HepG2 (cell line): ENCODE measurements around the gene APOM. TPM values are rescaled to one million over a fixed set of nuclear protein-coding genes. Genes with fewer than 3 reads are reported as not detected.

ENCODE experiments used
- AGO1 ChIP-seq: fragments of 200-400 bp; formaldehyde crosslinking; IDR thresholded peaks from 2 replicates; pipeline ENCODE4 v1.6.1; 2017; ENCODE audit warnings: mild to moderate bottlenecking, low read depth, low read length, moderate library complexity; ENCODE audit not compliant: poor library complexity, severe bottlenecking
- ARNTL ChIP-seq: sonication (generic); formaldehyde crosslinking; IDR thresholded peaks from 2 replicates; pipeline ENCODE4 v1.4.0; 2020; ENCODE audit warnings: mild to moderate bottlenecking, missing genetic modification reagents
- DBP ChIP-seq: sonication (generic); formaldehyde crosslinking; IDR thresholded peaks from 2 replicates; pipeline ENCODE4 v1.4.0; 2020; ENCODE audit warnings: missing genetic modification reagents; ENCODE audit errors: not compliant biosample characterization
- KDM2A ChIP-seq: sonication (generic); formaldehyde crosslinking; IDR thresholded peaks from 2 replicates; pipeline ENCODE4 v1.4.0; 2020; ENCODE audit warnings: low read depth, missing genetic modification reagents, borderline replicate concordance
- MAZ ChIP-seq, 2 experiments: sonication (generic) in 1 of 2; formaldehyde crosslinking in 1 of 2; IDR thresholded peaks; 2 replicates each; pipeline versions ENCODE4 v1.5.0 to v1.6.1; 2012 to 2020; ENCODE audit warnings: low read depth in 2 of 2, mild to moderate bottlenecking in 2 of 2, borderline replicate concordance in 1 of 2, improper control_type of control experiment in 1 of 2, low read length in 1 of 2, missing genetic modification reagents in 1 of 2, moderate library complexity in 1 of 2
- NCOR1 ChIP-seq: fragments of 200-600 bp; sonication (generic); IDR thresholded peaks from 2 replicates; pipeline ENCODE4 v1.7.0; 2017; ENCODE audit warnings: antibody characterized with exemption, low read length, borderline replicate concordance
- NFYC ChIP-seq: IDR thresholded peaks from 2 replicates; pipeline ENCODE4 v1.6.1; 2016; ENCODE audit warnings: missing genetic modification reagents, missing compliant biosample characterization
- PRMT3 ChIP-seq: sonication (generic); formaldehyde crosslinking; IDR thresholded peaks from 2 replicates; pipeline ENCODE4 v1.8.1; 2022; ENCODE audit warnings: low read depth, mild to moderate bottlenecking, moderate library complexity, missing genetic modification reagents, borderline replicate concordance
- THAP11 ChIP-seq: IDR thresholded peaks from 2 replicates; pipeline ENCODE4 v1.6.1; 2016; ENCODE audit warnings: missing biosample characterization, missing genetic modification reagents
- ZFP41 ChIP-seq: sonication (generic); formaldehyde crosslinking; IDR thresholded peaks from 2 replicates; pipeline ENCODE4 v1.4.0; 2020; ENCODE audit warnings: mild to moderate bottlenecking, missing genetic modification reagents, borderline replicate concordance
- ZFP91 ChIP-seq: sonication (generic); formaldehyde crosslinking; IDR thresholded peaks from 2 replicates; pipeline ENCODE4 v1.9.0; 2022; ENCODE audit warnings: missing genetic modification reagents, mild to moderate bottlenecking, borderline replicate concordance
- ZNF337 ChIP-seq: sonication (generic); formaldehyde crosslinking; IDR thresholded peaks from 2 replicates; pipeline ENCODE4 v1.5.1; 2020; ENCODE audit warnings: missing genetic modification reagents, low read depth, mild to moderate bottlenecking, borderline replicate concordance
- ZNF678 ChIP-seq: sonication (generic); formaldehyde crosslinking; IDR thresholded peaks from 2 replicates; pipeline ENCODE4 v1.4.0; 2020; ENCODE audit warnings: mild to moderate bottlenecking, missing genetic modification reagents
- ZNF691 ChIP-seq: sonication (generic); formaldehyde crosslinking; IDR thresholded peaks from 2 replicates; pipeline ENCODE4 v1.4.0; 2020; ENCODE audit warnings: missing genetic modification reagents, low read depth, mild to moderate bottlenecking, borderline replicate concordance
- polyA plus RNA-seq, 8 experiments: library from polyadenylated mRNA; depleted of rRNA in 3 of 8; stranded (reverse) in 7 of 8; unstranded in 1 of 8; fragments of >200 nt; fragmentation: Illumina TruSeq in 4 of 8; extraction: Trizol in 4 of 8; gene quantifications; 2 replicates each; pipeline versions ENCODE4 v1.2.1 to v1.2.3, GENCODE V29; 2011 to 2016; ENCODE audit warnings: low read depth in 4 of 8, missing spikeins in 1 of 8, mixed read lengths in 1 of 8; ENCODE audit not compliant: insufficient read depth in 1 of 8
- total RNA-seq, 5 experiments: library from RNA; depleted of rRNA; stranded (reverse); fragments of >200 nt; fragmentation: Illumina TruSeq; extraction: Trizol; gene quantifications; 2 replicates each; pipeline ENCODE4 v1.2.3, GENCODE V29; 2016; ENCODE audit warnings: low read depth in 1 of 5
- TF ChIP-seq, protein P1 (sequence below): sonication (generic); formaldehyde crosslinking; IDR thresholded peaks from 2 replicates; pipeline ENCODE4 v1.5.0; 2020; ENCODE audit warnings: mild to moderate bottlenecking, missing genetic modification reagents
- TF ChIP-seq, protein P2 (sequence below): sonication (generic); formaldehyde crosslinking; IDR thresholded peaks from 2 replicates; pipeline ENCODE4 v1.4.0; 2020; ENCODE audit warnings: missing genetic modification reagents
- TF ChIP-seq, protein P3 (sequence below): sonication (generic); formaldehyde crosslinking; IDR thresholded peaks from 2 replicates; pipeline ENCODE4 v1.5.1; 2020; ENCODE audit warnings: missing genetic modification reagents, mild to moderate bottlenecking, borderline replicate concordance

The APOM gene
- total and polyA plus RNA-seq, 2 of the 13 experiments (the other 11 are each of a cell fraction or from before 2014, with no cell fraction given), result 98.2 to 1,140 TPM

DNA sequence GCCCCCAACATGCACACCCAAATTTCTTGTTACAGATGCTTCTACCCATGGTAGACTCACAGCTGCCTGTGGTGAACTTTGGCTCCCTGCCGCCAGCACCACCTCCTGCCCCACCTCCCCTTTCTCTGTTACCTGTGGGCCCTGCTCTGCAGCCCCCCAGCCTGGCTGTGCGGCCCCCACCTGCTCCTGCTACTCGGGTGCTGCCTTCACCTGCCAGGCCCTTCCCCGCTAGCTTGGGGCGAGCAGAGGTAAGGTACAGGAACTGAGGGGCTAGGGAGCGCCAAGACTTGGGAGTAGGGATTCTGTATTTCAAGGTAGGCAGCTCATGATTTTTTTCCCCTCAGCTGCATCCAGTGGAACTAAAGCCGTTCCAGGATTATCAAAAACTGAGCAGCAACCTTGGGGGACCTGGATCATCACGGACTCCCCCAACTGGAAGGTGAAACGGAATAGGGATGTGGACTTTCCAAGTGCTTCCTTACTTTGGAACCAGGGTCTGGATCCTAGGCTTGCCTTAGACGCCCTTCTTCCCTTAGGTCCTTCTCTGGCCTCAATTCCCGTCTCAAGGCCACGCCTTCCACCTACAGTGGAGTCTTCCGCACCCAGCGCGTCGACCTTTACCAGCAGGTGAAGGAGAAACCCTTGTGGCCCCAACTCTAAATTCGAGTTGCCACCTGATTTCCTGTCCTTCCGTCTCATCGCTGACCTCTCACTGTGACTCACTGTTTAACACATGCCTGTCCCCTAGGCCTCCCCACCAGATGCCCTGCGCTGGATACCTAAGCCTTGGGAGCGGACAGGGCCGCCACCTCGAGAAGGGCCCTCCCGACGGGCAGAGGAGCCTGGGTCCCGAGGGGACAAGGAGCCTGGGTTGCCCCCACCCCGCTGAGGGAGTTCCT is 18.7 kb upstream of the APOM start (continued):
- no peak for TF ChIP-seq DBP (CRISPR knock-in tag)
- no peak for TF ChIP-seq ZFP41 (CRISPR knock-in tag)
- peak; percentile 78 for TF ChIP-seq AGO1
- no peak for TF ChIP-seq ZNF337 (CRISPR knock-in tag)
- TF ChIP-seq, protein P1, sequence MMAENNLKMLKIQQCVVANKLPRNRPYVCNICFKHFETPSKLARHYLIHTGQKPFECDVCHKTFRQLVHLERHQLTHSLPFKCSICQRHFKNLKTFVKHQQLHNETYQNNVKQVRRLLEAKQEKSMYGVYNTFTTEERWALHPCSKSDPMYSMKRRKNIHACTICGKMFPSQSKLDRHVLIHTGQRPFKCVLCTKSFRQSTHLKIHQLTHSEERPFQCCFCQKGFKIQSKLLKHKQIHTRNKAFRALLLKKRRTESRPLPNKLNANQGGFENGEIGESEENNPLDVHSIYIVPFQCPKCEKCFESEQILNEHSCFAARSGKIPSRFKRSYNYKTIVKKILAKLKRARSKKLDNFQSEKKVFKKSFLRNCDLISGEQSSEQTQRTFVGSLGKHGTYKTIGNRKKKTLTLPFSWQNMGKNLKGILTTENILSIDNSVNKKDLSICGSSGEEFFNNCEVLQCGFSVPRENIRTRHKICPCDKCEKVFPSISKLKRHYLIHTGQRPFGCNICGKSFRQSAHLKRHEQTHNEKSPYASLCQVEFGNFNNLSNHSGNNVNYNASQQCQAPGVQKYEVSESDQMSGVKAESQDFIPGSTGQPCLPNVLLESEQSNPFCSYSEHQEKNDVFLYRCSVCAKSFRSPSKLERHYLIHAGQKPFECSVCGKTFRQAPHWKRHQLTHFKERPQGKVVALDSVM, result no peak
- TF ChIP-seq PRMT3 (CRISPR knock-in tag), result no peak
- TF ChIP-seq, protein P2, sequence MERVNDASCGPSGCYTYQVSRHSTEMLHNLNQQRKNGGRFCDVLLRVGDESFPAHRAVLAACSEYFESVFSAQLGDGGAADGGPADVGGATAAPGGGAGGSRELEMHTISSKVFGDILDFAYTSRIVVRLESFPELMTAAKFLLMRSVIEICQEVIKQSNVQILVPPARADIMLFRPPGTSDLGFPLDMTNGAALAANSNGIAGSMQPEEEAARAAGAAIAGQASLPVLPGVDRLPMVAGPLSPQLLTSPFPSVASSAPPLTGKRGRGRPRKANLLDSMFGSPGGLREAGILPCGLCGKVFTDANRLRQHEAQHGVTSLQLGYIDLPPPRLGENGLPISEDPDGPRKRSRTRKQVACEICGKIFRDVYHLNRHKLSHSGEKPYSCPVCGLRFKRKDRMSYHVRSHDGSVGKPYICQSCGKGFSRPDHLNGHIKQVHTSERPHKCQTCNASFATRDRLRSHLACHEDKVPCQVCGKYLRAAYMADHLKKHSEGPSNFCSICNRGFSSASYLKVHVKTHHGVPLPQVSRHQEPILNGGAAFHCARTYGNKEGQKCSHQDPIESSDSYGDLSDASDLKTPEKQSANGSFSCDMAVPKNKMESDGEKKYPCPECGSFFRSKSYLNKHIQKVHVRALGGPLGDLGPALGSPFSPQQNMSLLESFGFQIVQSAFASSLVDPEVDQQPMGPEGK, result peak; percentile 71
- TF ChIP-seq, protein P3, sequence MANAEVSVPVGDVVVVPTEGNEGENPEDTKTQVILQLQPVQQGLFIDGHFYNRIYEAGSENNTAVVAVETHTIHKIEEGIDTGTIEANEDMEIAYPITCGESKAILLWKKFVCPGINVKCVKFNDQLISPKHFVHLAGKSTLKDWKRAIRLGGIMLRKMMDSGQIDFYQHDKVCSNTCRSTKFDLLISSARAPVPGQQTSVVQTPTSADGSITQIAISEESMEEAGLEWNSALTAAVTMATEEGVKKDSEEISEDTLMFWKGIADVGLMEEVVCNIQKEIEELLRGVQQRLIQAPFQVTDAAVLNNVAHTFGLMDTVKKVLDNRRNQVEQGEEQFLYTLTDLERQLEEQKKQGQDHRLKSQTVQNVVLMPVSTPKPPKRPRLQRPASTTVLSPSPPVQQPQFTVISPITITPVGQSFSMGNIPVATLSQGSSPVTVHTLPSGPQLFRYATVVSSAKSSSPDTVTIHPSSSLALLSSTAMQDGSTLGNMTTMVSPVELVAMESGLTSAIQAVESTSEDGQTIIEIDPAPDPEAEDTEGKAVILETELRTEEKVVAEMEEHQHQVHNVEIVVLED, result no peak
- TF ChIP-seq NFYC, result no peak
- no peak for TF ChIP-seq NCOR1
- 0 out of 2 replicates have a peak, but pooled peaks have one; percentile 2 for TF ChIP-seq KDM2A (CRISPR knock-in tag)
- TF ChIP-seq ARNTL (CRISPR knock-in tag), result no peak
- TF ChIP-seq ZFP91 (CRISPR knock-in tag), result no peak
- TF ChIP-seq ZNF691 (CRISPR knock-in tag), result no peak
- TF ChIP-seq THAP11 (CRISPR knock-in tag), result no peak
- no peak for TF ChIP-seq ZNF678
- no peak for TF ChIP-seq MAZ (IDR thresholded peaks at IDR 0.05; ENCODE audit: borderline replicate concordance, low read depth, low read length)
- TF ChIP-seq MAZ (CRISPR knock-in tag; IDR thresholded peaks at IDR 0.05; ENCODE audit: low read depth), result no peak
